ENCODE data around the gene PLS3. TPM values are rescaled to one million over a fixed set of nuclear protein-coding genes. Genes with fewer than 3 reads are reported as not detected.

Gene PLS3
- polyA plus RNA-seq, 1 donor from 2014 or later: 3.8 TPM

DNA sequence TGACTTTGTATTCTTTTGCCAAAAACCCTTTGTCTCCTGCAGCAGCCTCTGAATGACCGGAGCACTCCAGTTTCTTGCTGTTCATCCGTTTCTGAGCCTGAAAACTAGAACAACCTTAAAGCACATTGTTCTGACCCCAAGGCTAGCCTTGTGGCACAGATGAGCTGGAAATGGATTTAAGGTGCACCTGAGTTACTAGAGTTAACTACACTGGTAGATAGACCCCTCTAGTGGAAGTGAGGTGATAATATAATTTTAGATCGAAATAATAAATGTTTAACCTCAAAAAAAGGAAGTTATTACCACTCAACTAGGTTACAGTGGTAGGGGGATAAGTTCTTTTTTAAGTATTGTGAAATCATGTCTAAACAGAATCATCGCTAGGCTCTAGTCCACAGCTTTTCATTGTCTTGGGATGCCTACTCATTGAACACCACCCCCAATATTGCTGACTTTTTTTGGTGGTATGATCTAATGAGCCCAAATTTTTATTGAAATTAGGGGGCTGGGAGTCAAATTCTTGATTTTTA, 2.7 kb downstream of the PLS3 start:
- Histone ChIP-seq H3F3A (ENCODE audit: insufficient read depth, low read length, poor library complexity, severe bottlenecking) (no peaks in the 10 kb centered on the region), H3K36me3 (ENCODE audit: insufficient read depth, low read length) (no peaks in the 10 kb centered on the region), H3K79me2 (replicated peaks; ENCODE audit: insufficient read depth, low read length) (no peaks in the 10 kb centered on the region), H3K9me2 (ENCODE audit: insufficient read depth, low read length) (no peaks in the 10 kb centered on the region), H4K20me1 (ENCODE audit: insufficient read depth) (no peaks in the 10 kb centered on the region), H2AFZ (ENCODE audit: low read depth, low read length) (no peak overlapping the region), H3K4me2 (ENCODE audit: low read length) (no peak overlapping the region), H3K9me3 (ENCODE audit: low read length) (no peaks in the 10 kb centered on the region), H3K27ac (ENCODE audit: low read length) (no peak overlapping the region), H3K9ac (ENCODE audit: low read length) (no peak overlapping the region), H3K4me3 (ENCODE audit: low read length) (no peak overlapping the region), H3K27me3 (ENCODE audit: insufficient read depth, low read depth, low read length) (peaks cover 19% of the 10 kb centered on the region)
- no peak for TF ChIP-seq TAF1 (IDR thresholded peaks at IDR 0.05; ENCODE audit: low read depth)
- TF ChIP-seq MXI1 (conservative IDR thresholded peaks at IDR 0.05; ENCODE audit: poor library complexity, severe bottlenecking): no peak
- TF ChIP-seq EP300 (conservative IDR thresholded peaks at IDR 0.05; ENCODE audit: poor library complexity, severe bottlenecking): no peak
- no peak for TF ChIP-seq EZH2 (IDR thresholded peaks at IDR 0.05; ENCODE audit: borderline replicate concordance, insufficient read depth, low read length, poor library complexity, severe bottlenecking)
- no peak for TF ChIP-seq REST (IDR thresholded peaks at IDR 0.05; ENCODE audit: borderline replicate concordance)
- TF ChIP-seq SMC3 (conservative IDR thresholded peaks at IDR 0.05; ENCODE audit: poor library complexity): no peak
- TF ChIP-seq POLR2AphosphoS5 (IDR thresholded peaks at IDR 0.05): no peak
- no peak for TF ChIP-seq RAD21 (conservative IDR thresholded peaks at IDR 0.05)
- TF ChIP-seq, protein P1, sequence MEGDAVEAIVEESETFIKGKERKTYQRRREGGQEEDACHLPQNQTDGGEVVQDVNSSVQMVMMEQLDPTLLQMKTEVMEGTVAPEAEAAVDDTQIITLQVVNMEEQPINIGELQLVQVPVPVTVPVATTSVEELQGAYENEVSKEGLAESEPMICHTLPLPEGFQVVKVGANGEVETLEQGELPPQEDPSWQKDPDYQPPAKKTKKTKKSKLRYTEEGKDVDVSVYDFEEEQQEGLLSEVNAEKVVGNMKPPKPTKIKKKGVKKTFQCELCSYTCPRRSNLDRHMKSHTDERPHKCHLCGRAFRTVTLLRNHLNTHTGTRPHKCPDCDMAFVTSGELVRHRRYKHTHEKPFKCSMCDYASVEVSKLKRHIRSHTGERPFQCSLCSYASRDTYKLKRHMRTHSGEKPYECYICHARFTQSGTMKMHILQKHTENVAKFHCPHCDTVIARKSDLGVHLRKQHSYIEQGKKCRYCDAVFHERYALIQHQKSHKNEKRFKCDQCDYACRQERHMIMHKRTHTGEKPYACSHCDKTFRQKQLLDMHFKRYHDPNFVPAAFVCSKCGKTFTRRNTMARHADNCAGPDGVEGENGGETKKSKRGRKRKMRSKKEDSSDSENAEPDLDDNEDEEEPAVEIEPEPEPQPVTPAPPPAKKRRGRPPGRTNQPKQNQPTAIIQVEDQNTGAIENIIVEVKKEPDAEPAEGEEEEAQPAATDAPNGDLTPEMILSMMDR (IDR thresholded peaks at IDR 0.05; ENCODE audit: poor library complexity, severe bottlenecking): no peak

DNA sequence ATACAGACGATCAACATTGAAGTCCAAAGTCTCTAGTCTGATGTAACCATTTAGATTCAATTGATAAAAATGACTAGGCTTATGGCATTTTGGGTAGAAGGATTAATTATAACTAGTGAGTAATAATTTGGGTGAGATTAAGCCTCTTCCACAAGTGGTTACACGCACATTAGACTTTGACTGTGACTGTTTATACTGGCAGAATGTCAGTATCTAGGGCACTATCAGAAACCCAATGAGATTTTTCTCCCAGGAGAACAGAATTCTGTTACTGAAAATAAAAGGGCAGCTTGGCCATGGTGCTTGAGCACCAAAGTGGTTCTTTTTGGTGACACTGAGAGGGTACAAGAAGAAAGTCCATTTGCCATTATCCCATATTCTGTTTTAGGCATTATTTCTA, 3.3 kb downstream of the PLS3 start:
- Histone ChIP-seq H3K9me3 (ENCODE audit: low read length) (no peaks in the 10 kb centered on the region), H3K27me3 (ENCODE audit: insufficient read depth, low read depth, low read length) (peaks cover 19% of the 10 kb centered on the region), H4K20me1 (ENCODE audit: insufficient read depth) (no peaks in the 10 kb centered on the region), H3K79me2 (replicated peaks; ENCODE audit: insufficient read depth, low read length) (no peaks in the 10 kb centered on the region), H3K9ac (ENCODE audit: low read length) (no peak overlapping the region), H3K27ac (ENCODE audit: low read length) (no peak overlapping the region), H3K4me3 (ENCODE audit: low read length) (no peak overlapping the region), H2AFZ (ENCODE audit: low read depth, low read length) (no peak overlapping the region), H3K36me3 (ENCODE audit: insufficient read depth, low read length) (no peaks in the 10 kb centered on the region), H3F3A (ENCODE audit: insufficient read depth, low read length, poor library complexity, severe bottlenecking) (no peaks in the 10 kb centered on the region), H3K9me2 (ENCODE audit: insufficient read depth, low read length) (no peaks in the 10 kb centered on the region), H3K4me2 (ENCODE audit: low read length) (no peak overlapping the region)
- TF ChIP-seq RAD21 (conservative IDR thresholded peaks at IDR 0.05) (no peak), TAF1 (IDR thresholded peaks at IDR 0.05; ENCODE audit: low read depth) (no peak), MXI1 (conservative IDR thresholded peaks at IDR 0.05; ENCODE audit: poor library complexity, severe bottlenecking) (no peak), POLR2AphosphoS5 (IDR thresholded peaks at IDR 0.05) (no peak), EP300 (conservative IDR thresholded peaks at IDR 0.05; ENCODE audit: poor library complexity, severe bottlenecking) (no peak)
